GM13976 (cell line): Measurements from ENCODE around the gene CD109.

ENCODE experiments used
- DNase-seq: peaks from one replicate; pipeline ENCODE4 v3.0.0; 2012; ENCODE audit warnings: low spot score
- CTCF ChIP-seq: IDR thresholded peaks from 2 replicates; pipeline ENCODE4 v1.5.1; 2012; ENCODE audit warnings: borderline replicate concordance, mild to moderate bottlenecking; ENCODE audit not compliant: insufficient read depth; ENCODE audit errors: extremely low read depth, missing control alignments, control extremely low read depth
- in situ Hi-C: fragments of 300-500 bp; cut with MboI; formaldehyde crosslinking; loops from one replicate; pipeline ENCODE4 v1.12.0; 2022; ENCODE audit warnings: low sequenced_read_pairs, mixed read lengths, inconsistent platforms; ENCODE audit not compliant: unreplicated experiment

CD109 gene

GRCh38 chr6:73695619-73696421 lies at the start of gene CD109:
Gene CD109, plus strand, starts transcription at chr6:73696203. Its CDS starts 13 bp downstream, at chr6:73696216.
- DNase-seq, result peak; percentile 64
- TF ChIP-seq CTCF, result no peak
- in situ Hi-C loops, result no loop called here

GRCh38 chr6:73648166-73648565 lies 47.8 kb upstream of the CD109 start:
- DNase-seq, result no peak
- in situ Hi-C loops, result no loop called here
- TF ChIP-seq CTCF, result no peak

GRCh38 chr6:73649783-73650182 lies 46.2 kb upstream of the CD109 start:
- no peak for DNase-seq
- in situ Hi-C loops, result no loop called here
- TF ChIP-seq CTCF, result no peak

- TF ChIP-seq CTCF, result peak; percentile 23
- in situ Hi-C loops, result no loop called here
- peak; percentile 78 for DNase-seq
Observed at GRCh38 chr6:73652637-73653570, 43.1 kb upstream of the CD109 start.

GRCh38 chr6:73653571-73654424 lies 42.2 kb upstream of the CD109 start, which contains the start of gene SLC17A5:
Gene SLC17A5, minus strand, starts transcription at chr6:73653992. Its CDS starts 106 bp downstream, at chr6:73653886.
- no peak for TF ChIP-seq CTCF
- peak; percentile 96 for DNase-seq
- in situ Hi-C loops, result no loop called here
